Germinal center (tissue), 1 donor: ENCODE results near the gene SPAG16.

Source experiments
- DNase-seq: peaks from one replicate; pipeline ENCODE4 v3.0.0; 2012; ENCODE audit warnings: mixed read lengths, low spot score

The SPAG16 gene

DNA sequence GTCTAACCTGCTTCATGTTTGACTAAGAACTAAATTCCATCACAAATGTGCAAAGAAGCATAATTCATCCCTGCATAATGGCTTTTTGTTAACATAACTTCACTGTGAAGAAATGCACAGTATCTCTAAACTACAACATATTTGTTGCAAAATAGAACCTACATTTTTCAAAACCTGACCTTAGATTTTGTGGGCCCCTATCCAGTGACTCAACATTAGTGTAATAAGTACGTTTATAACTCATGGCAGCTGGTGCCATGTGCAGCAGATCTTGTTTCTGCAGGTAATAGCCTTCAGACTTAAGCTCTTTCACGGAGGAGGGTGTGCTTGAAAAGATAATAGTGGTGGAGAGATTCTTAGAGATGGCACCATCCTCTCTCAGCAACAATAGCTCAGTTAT lies 1098.0 kb downstream of the SPAG16 start:
- no peak for DNase-seq

DNA sequence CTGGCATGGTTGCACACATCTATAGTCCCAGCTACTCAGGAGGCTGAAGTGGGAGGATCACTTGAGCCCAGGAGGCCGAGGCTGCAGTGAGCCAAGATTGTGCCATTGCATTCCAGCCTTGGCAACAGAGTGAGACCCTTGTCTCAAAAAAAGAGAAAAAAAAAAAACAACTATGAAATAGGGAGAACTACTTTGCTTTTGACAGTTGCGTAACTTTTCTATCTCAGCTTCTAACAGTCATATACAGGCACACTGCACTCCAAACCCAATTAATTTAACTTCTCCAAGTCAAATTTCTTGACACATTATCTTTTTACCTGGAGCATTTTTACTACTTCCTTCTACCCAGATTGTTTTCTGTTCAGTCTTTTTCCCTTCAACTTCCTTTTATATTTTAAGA lies 1102.5 kb downstream of the SPAG16 start:
- no peak for DNase-seq

DNA sequence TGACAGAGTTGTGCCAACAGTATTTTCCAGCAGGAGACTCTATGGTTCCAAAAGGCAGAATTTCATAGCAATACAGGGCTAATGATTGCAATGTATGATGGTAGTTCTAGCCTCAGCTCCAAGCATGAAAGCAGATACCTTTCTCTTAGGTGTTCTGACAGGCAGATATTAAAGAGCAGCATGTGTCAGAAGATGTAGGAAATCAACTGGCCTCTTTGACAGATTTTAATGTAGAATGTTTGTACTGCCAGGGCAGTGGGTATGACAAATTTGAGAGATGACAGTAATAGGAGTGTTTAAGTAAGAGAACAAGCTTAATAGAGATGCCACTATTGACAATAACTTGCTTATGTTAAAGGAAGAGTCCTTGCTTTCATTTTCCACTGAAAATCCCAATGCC lies 1105.1 kb downstream of the SPAG16 start:
- DNase-seq: no peak

DNA sequence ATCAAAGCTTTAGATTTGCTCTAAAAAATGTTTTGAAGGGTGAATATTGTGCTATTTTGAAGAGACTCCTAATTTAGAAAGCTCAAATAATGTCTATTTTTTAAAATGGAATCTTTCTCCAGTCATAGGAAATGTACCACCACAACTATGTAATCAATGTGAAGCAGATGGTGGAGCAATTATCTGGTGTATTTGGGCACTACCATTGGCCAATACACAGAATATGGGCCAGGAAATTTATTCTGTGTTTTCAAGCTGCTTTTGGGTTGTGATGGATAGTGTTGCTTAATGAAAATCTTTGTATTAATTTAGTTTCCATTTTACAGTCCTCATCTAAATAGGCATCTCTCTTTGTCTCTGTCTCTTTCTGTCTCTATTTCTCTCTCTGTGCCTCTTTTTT lies 1109.5 kb downstream of the SPAG16 start:
- DNase-seq: no peak

DNA sequence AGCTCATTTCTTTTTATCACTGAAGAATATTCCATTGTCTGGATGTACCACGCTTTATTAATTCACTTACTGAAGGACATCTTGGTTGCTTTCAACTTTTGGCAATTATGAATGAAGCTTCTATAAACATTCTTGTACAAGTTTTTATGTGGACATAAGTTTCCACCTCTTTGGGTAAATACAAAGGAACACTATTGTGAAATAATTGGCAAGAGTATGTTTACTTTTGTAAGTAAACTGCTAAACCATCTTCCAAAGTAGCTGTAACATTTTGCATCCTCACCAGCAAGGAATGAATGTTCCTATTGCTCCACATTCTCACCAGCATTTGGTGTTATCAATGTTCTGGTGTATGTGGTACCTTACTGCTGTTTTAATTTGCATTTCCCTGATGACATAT lies 1110.8 kb downstream of the SPAG16 start:
- no peak for DNase-seq

DNA sequence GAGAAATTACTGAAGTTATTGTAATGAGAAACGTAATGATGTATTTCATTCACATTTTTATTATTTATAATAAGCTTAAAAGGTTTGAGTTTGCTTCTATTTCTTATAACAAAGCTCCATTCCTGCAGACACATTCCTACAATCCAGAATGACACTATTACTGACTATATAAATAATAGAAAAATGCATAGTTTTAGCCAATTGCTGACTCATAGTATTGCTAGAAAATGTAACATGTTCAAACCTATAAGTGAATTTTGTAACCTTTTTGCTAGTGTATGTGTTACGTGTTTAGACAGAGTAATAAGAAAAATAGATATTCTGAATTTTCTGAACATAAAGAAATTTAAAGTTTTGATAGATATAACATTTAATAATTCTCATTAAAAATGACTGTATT lies 1117.3 kb downstream of the SPAG16 start:
- no peak for DNase-seq

DNA sequence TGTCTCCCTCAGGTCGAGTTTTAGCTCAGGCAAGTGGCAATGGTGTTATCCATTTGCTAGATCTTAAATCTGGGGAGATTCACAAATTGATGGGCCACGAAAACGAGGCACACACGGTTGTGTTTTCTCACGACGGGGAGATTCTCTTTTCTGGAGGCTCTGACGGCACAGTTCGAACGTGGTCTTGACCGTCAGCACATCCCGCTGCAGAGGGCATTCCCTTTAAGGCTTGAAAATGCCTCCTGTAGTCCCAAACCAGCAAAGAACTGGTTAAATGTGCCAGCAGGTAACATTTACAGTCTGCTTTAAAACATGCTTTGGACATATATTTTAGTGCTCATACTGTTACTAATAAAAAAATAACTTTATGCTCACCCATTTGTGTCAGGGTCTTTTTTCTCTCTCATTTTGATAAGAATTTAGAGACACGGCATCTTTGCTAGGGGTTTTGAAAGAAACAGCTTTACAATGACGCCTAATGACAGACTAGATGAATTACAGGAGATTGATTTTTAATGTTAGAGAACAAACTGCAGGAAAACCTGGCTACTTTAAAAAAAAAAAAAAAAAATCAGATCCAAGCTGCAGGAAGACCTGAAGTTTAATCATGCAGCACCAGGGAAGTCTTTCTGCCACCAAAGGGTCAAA lies 1126.0 kb downstream of the SPAG16 start:
- no peak for DNase-seq

DNA sequence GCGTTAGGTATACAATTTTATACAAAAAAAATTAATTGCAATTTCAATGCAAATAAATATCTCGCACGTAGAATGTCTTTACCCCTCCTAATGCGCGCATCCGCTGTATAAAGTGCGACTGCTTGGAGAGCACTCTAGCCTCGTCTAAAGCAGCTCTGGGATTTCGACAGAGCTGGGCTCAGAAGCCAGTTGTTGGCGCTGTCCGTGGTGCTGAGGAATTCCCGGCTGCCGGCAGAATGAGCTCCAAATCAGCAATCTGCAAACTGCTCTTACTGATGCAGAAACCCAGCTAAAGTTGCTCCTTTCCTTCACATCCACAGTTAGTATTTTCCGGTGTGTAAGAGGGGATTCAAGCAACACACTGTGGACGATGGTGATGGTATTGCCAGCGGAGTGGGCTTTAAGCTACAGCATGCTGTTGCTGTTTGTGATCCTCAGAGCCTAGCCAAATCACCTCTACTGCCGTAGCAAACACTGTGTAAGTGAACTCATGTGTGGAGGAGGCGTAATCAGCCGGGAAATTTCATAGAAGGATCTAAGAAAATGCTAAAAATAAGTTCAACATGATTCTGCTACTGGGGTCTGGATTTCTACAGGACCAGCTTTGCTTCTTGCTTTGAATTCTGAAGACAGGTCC lies 1126.8 kb downstream of the SPAG16 start, which contains the start of gene VWC2L:
Gene VWC2L (plus strand): TSS at position 137 of the 637 bp plus-strand sequence. CDS start 3,140 bp downstream, outside the sequence.
- no peak for DNase-seq

DNA sequence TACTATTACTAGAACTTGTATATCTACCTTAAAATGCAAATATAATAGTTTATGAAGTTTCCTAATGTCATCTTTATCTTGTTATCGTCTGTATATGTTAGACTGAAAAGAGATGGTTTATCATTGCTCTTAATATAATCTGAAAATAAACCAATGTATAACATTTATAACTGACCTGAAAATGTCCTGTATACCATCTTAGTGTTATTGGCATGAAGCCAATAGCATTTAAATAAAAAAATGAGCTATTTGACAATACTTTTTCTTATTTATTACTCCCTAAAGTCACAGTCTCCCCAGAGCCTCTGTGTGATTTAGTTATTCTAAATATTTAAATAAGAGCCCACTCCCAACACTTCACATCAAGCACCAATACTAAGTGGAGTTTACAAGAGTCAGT lies 1128.4 kb downstream of the SPAG16 start:
- DNase-seq: no peak

DNA sequence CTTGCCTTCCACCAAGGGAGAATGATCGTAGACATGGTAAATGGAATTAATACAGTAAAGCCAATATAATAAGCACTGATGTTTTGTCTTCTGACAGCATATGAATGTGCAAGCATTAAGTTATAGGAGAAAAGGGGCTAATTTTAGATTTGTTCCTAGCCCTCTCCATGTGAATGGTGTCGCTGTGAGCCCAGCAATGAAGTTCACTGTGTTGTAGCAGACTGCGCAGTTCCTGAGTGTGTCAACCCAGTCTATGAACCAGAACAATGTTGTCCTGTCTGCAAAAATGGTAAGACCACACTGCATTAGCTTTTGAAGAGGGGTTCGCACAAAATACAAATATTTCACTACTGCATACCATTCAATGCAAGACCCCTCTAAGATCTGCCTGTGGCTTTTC lies 1152.2 kb downstream of the SPAG16 start:
- no peak for DNase-seq

DNA sequence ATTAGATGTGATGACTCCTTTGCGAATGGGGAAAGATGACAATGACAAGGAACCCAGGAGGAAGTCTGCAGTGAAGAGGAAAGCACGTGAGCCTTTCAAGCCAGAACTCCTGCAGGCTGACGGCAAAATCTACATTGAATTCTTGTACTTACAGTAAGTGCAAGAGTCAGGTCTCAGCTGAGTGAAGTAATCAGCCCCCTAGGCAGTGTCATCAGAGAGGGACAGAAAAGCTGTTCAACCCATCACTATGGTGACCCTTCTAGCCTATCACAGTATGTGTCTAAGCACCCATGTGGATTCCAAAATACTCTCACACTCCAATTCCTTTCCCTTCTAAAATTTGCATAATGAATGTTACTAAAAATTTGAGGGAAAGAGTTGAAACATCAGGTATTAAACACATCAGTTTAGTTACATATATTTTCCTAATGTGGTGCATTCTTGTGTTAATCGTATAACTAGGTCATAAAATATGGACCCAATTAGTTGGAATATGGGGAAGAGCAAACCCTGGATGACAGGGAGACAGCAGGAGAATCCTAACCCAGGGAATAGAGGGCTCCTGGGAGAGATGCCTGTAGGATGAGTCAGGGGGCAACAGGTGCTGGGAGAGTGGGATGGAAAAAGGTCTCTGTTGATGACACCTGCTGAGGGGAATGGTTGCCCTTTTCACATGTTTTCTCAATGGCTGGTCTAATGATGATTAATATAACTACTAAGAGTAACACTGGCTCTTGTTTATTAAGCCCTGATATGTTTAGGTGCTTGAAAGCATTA lies 1166.0 kb downstream of the SPAG16 start:
- no peak for DNase-seq

DNA sequence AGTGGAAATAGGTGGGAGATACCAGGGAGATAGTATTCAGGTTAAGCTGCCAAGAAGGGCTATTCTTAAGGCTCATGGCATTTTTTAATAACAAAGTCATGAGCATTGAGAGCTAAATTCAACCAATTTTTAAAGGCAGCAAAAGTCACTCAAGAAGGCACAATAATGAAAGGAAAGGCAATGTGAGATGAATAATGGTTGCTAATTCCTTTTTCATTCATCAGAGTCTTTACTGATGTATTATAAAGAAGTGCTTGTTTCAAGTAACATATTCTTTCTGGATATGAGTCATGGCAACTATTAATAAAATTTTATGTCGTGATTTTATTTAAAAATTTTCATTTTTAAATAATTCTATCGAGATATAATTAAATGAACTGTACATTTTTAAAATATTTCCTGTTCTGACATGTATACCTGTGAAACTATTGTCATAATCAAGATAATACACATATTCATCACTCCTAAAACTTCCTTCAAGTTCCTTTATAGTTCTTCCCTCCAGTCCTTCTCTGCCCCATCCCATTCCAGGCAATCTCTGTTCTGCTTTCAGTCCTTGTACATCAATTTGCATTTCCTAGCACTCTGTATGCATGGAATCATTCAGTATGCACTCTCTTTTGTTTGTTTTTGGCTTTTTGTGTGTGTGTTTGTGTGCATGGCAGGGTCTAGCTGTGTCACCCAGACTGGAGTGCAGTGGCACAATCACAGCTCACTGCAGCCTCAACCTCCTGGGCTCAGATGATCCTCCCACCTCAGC lies 1167.4 kb downstream of the SPAG16 start:
- DNase-seq: no peak
